GM18502 (cell line): ENCODE data around the gene INTS7.
"Not testable (repeated sequence)": the region's sequence is repeated elsewhere in the genome, so short reads cannot be mapped to it uniquely, and the experiment has no call there.

Experiments used
- ATAC-seq: cut with Tn5 transposase; IDR thresholded peaks from one replicate; pipeline ENCODE4 v1.9.1; 2021; ENCODE audit warnings: mild to moderate bottlenecking; ENCODE audit not compliant: unreplicated experiment, poor library complexity

The INTS7 gene

DNA sequence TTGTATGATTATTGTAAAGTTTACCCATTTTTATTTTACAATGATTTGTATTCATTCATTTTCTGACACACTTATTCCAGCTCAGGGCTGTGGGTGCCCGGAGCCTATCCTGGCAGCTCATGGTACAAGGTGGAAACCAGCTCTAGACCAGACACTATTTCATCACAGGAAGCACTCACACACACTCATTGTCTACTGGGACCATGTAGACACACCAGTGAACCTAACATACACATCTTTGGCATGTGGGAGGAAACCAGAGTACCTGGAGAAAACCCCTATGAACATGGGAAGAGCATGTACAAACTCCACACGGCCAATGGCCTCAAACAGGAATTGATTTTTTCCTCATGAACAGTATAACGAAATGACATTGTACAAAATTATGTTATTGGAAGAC lies 2.5 kb upstream of the INTS7 start:
- ATAC-seq = no peak

- peak; percentile 15 for ATAC-seq
Measured at GRCh38 chr1:212035835-212036605, 663 bp upstream of the INTS7 start.

DNA sequence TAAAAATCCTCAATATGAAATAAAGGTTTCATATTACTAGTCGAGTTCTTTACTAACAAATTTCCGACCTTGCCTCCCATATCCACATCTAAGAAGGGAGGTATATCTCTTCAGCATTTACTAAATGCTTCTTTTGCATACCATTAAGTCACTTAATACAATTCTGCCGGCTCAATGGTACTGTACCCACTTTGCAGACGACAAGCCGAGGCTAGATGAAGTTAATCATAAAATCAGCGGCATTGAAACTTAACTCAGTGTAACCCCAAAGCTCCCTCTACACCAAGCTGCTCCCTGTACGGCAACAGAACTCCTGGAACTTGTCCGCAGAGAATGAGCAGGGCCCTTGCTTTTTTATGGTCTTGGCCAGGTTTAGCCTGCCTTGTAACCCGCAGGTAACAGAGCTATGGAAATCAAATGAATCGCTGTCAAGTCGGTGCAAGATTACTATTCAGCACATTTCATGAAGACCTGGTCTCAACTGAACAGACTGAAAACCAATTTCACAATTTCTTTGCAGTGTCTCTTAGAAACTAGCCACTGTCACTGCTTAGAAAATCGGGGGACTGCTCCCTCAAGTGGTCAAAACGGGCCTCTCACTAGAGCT lies 738 bp downstream of the INTS7 start:
- peak; percentile 8 for ATAC-seq

GRCh38 chr1:212030936-212031528 lies 4.3 kb downstream of the INTS7 start:
- no peak for ATAC-seq

DNA sequence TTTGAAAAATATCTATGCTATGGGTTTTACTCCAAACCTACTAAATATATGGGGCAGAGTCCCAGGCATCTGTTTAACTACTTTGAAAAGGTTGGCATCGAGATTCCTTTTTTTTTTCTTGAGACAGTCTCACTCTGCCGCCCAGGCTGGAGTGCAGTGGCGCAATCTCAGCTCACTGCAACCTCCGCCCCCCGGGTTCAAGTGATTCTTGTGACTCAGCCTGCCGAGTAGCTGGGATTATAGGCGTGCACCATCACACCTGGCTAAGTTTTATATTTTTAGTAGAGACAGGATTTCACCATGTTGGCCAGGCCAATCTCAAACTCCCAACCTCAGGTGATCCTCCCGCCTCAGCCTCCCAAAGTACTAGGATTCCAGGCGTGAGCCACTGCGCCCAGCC lies 7.6 kb downstream of the INTS7 start:
- ATAC-seq = not testable (repeated sequence)

GRCh38 chr1:212024469-212025149 lies 10.7 kb downstream of the INTS7 start:
- no peak for ATAC-seq

GRCh38 chr1:212022908-212023307 lies 12.4 kb downstream of the INTS7 start:
- not testable (repeated sequence) for ATAC-seq

GRCh38 chr1:212021563-212021962 lies 13.8 kb downstream of the INTS7 start:
- ATAC-seq = no peak

DNA sequence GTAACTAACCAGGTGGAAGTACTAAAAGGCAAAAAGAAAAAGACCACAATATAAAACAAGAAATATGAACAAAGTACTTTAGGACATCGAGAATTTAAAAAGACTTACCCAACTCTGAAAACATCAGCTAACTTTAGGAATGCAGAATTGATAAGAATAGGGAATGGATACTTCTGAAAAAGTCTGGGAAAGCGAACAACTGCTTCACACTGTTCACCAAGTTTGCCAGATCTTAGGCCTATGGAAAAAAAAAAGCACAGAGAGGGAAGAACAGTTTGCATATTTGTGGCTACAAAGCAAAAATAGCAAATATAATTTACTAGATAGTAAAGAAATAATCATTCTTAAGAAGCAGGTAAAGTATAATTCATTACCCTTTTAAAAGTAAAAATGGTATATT lies 14.4 kb downstream of the INTS7 start:
- no peak for ATAC-seq

DNA sequence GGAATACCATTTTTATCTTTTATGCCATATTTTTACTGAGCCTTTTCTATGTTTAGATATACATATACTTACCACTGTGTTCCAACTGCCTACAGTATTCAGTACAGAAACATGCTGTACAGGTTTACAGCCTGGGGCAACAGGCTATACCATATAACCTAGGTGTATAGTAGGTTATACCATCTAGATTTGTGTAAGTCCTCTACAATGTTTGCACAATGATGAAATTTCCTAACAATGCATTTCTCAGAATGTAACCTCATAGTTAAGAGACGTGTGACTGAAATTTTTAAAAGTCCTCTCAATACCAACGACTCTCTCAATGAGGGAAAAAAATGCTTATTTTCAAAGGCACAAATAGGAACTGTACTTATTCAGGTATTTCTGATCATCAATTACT lies 21.7 kb downstream of the INTS7 start:
- ATAC-seq = no peak

GRCh38 chr1:212012034-212012740 lies 23.2 kb downstream of the INTS7 start:
- peak; percentile 90 for ATAC-seq

- no peak for ATAC-seq
Measured at GRCh38 chr1:212010004-212010403, 25.4 kb downstream of the INTS7 start.

DNA sequence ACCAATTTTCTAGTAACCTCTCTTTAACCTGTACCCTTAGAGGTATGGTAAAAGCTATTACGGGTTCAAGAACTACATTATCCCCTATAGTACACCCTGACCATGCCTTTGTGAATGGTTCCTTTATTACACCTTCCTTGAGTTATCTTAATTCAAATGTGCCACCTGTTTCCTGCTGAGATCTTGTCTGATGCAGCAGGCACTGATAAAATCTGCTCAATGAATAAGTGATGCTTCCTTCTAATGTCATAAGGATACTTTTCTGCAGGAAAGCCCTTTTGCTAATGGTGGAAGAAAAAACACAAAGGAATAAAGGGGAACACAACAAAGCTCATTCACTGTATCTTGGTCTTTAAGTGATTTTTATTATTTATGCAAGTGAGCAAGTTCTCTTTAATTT lies 25.8 kb downstream of the INTS7 start:
- ATAC-seq = no peak

DNA sequence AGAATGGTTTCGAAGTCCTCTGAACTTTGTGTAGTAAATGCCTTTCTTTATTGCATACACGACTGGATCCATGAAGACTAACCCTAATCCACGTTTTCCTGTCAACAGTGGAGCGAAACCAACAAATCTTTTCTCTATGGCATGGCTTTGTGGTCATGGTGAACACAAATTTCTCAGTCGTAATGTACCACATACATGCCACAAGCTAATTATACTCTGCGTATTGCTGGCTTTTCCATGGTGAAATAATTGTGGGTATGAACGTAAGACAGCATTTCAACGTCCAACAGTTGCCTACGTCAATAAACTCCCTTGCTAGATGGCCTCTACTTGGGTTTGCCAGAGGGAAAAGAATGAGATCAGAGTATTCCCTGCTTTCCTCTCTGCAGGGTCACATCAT lies 27.5 kb downstream of the INTS7 start:
- no peak for ATAC-seq

- no peak for ATAC-seq
Measured at GRCh38 chr1:212007178-212007577, 28.2 kb downstream of the INTS7 start.

- ATAC-seq = no peak
Measured at GRCh38 chr1:212004895-212005608, 30.3 kb downstream of the INTS7 start.

- no peak for ATAC-seq
Measured at GRCh38 chr1:212002536-212002935, 32.8 kb downstream of the INTS7 start.

- ATAC-seq = not testable (repeated sequence)
Measured at GRCh38 chr1:211997426-211997825, 37.9 kb downstream of the INTS7 start.

- ATAC-seq = no peak
Measured at GRCh38 chr1:211991695-211992094, 43.7 kb downstream of the INTS7 start.
